ENCODE results near the gene C12orf76.
A peak's percentile ranks its signal among the peaks of the same experiment; 100 is the strongest.
"Not testable (repeated sequence)": the region's sequence is repeated elsewhere in the genome, so short reads cannot be mapped to it uniquely, and the experiment has no call there.

C12orf76 gene
- 8.8 to 15.1 (median 11.5) reads per million in 4 donors for total RNA-seq

DNA sequence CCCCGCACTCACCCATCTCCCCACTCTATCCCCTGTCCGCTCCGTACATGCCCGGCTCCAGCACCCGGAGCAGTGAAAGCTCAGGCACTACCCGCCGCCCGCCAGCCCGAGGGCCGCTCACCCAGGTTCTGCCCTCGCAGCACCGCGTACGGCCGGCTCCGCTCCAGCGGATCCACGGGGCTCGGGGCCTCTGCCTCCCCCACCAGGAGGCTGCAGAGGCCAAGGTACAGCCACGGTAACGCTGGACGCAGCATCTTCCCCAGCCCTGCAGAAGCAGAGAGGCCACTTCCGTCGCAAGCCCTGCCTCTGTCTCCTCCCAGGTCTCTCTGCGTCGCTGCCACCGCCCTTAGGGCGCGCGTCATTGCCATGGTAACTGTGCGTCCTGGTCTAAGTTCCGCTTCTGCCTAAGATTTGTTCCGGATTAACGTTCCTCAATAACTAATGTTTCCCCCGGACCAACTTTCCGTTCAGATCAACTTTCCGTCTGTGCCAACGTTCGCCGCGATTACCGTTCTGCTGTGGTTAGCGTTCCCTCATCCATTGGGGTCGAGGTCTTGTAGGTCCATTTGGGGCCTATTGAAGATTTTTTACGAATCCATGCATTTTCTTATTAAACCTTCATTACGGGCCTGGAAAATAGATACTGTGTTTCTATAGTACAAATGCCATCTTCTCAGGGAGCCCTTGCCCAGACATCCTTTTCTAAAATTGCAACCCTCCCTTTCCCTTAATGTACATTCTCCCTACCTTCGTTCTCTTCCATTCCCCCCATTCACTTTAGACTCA, at the start of gene C12orf76:
C12orf76 (minus strand) TSS at position 281 of the 786 bp plus-strand sequence; CDS start at position 254, 27 bp downstream.
- DNase-seq = peak; percentile 79 to 95 (median 87)

DNA sequence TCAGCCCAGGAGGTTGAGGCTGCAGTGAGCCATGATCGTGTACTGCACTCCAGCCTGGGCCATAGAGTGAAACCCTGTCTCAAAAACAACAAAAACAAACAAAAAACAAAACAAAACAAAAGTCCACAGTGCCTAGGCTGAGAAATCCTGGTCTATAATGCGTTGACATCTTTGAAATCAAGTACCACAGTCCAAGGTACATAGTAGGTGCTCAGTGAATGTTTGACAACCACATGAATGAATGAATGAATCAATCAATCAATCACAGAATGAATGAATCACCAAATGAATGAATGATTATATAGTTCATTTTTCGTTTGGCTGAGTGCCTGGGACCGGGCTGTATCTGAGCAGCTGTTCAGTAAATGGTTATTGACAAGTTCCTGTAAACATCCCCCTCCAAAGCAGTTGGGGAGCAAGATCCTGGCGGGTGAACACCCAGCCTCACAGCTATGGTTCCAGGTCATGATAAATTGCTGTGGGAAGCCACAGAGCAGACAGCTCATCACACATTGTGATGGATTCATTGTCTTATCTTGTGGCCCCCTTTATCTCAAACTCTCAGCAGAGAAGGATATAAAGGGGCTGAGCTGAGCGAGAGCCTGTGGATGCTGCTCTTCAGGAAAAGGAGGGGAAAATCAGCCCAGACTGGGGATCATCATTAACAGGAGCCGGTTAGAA, 45.4 kb upstream of the C12orf76 start:
- DNase-seq = no peak

DNA sequence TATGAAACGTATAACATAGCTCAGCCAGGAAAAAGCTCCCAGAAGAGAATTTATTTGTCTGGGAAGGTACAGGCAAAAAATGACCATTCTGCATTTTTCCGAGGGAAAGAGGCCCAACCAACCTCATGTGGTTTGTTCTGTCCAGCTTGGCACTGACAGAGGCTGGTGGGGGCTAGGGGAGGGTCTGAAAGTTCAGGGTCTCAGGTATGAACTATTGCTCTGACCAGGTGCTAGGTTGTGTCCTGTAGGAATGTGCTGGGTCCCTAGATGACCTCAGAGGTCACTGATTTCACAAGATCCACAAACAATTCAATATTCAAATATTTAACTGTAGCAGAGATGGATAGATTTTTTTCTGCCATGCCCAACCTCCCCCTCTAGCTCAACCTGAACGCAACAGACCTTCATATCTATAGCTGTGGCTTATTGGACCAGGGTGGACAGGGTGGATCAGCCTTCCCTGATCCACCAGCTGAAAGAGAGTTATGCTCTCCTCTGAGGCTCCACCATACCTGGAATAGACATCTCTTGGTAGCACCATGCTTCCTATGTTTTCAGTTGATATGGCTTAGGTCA, 42.9 kb upstream of the C12orf76 start:
- no peak for DNase-seq

GRCh38 chr12:110090266-110091135, 42.2 kb upstream of the C12orf76 start:
- DNase-seq = no peak

DNA sequence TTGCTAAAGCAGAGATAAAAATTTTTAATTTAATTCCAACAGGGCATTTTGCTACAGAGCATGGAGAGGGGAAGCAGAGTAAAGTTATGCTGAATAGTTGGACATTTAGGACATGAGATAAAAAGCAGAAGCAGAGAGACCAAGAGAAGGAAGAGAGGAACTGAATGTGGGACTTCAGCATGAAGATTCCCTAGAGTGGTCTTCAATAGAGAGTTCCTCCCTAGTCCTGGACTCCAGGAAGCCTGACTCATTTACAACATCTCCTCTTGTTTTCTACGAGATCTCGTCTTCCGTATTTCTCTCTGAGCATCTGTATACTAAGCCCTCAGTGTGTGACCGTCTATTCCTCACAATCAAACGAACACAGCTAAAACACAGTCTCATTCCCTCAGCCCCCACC, 40.6 kb upstream of the C12orf76 start:
- DNase-seq = no peak

DNA sequence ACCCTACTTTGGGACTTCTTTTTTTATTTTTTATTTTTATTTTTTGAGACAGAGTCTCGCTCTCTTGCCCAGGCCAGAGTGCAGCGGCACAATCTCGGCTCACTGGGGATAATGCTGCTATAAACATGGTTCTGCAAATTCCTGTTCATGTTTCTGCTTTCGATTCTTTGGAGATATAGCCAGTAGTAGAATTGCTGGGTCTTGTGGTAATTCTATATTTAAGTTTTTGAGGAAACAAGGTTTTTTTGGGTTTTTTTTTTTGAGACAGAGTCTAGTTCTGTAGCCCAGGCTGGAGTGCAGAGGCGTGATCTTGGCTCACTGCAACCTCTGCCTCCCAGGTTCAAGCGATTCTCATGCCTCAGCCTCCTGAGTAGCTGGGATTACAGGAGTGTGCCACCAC, 39.9 kb upstream of the C12orf76 start:
- not testable (repeated sequence) for DNase-seq

DNA sequence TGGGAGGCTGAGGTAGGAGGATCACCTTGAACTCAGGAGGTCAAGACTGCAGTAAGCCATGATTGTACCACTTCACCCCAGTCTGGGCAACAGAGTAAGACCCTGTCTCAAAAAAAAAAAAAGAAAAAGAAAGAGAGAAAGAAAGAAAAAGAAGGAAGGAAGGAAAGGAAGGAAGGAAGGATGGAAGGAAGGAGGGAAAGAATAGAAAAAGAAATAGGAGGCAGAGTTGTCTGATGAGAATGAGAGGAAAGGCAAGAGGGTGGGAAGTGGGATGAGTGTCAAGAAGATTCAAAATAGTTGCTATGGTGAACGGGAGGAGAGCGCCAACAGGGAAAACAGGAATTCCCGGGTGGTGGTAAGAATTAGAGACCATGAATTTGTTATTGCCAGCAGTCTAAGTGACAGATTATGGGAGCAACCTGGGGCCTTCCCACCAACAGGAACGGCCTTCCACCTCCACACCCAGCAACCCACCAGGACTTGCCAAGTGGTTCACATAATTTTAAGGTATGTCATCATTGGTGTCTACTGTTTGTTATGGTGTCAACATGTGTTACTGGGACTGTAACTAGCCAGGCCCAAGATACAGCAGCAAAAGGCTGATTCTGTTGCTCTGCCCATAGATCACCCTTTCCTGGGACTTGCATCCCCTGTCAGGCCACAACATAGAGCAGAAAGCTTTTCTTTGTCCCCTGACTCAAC, 36.1 kb upstream of the C12orf76 start:
- no peak for DNase-seq

DNA sequence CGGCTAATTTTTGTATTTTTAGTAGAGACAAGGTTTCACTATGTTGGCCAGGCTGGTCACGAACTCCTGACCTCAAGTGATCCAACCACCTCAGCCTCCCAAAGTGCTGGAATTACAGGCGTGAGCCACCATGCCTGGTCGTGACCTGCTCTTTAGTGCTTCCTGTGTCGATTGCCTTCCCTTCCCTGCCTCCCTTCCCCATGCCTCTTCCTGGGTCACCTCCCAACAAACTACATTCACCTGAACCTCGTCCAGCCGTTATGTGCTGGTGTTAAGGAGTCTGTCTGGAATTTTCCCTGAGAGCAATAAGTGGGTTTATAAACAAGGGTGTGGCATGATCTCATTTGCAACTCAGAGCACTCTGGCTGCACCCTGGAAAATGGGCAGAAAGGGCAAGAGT, 32.1 kb upstream of the C12orf76 start:
- no peak for DNase-seq

- peak; percentile 23 to 92 (median 58) for DNase-seq
These were observed 31.4 kb upstream of the C12orf76 start for GRCh38 chr12:110079477-110080400.

DNA sequence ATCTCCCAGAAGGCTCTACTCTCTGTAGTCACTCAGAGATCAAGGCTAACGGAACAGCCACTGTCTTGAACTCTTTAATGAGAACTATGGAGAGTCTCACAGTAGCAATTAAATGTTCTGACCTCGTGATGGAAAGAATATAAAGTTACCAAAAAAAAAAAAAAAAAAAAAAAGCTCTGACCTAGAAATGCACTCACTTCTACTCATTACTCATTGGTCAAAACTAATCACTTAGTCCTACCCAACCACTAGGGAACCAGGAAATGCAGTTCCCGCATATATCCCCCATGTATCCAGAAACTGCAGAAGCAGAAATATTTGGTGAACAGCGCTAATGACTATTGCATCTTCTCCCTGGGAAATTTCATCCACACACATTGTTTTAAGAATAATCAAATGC, 29.5 kb upstream of the C12orf76 start:
- no peak for DNase-seq

- no peak for DNase-seq
These were observed 27.6 kb upstream of the C12orf76 start for GRCh38 chr12:110075880-110076279.

DNA sequence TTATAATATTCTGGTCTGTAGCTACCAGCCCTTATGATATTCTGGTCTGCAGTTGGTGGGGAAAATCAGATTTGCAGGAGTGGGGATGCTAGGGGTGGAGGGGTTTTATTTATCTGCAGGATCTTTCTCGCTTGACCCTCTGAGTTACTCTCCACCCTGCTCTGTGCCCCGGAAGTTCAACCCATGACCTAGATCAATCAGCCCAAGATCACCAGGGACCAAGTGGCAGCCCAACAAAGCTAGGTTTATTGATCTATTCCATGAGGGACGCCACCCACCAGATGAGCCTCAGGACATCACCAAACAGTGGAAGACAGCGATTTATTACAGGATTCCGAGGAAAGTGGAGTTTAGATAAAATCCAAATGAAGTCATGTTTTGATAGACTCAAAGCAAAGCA, 25.8 kb upstream of the C12orf76 start:
- DNase-seq = no peak

GRCh38 chr12:110073049-110073831, 24.9 kb upstream of the C12orf76 start:
- DNase-seq = peak in 1 of 5 donors; percentile 49

- DNase-seq = not testable (repeated sequence)
These were observed 24.3 kb upstream of the C12orf76 start for GRCh38 chr12:110072636-110073035.

DNA sequence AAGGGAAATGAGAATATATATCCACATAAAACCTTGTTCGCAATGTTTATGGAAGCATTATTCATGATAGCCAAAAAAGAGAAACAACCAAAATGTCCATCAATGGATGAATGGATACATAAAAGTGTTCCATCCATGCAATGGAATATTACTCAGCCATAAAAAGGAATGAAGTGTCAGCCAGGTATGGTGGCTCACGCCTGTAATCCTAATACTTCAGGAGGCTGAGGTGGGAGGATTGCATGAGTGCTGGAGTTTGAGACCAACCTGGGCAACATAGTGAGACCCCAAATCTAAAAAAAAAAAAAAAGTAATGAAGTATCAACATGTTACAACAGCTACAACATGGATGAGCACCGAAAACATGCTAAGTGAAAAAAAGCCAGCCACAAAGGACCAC, 23.6 kb upstream of the C12orf76 start:
- no peak for DNase-seq

DNA sequence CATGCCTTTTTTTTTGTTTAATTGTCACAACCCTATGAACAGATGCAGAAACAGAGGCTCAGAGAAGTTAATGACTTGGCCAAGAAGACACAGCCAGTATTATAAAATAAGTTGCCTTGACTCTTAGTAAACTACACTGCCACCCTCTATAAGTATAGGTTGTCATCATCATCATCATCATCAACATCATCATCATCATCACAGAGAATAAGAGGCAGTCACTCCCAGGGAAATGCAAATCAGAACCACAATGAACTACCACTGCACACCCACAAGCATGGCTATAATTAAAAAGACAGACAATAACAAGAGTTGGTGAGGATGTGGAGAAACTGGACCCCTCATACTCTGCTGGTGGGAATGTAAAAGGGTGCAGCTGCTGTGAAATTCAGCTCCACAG, 23.2 kb upstream of the C12orf76 start:
- DNase-seq = no peak

DNA sequence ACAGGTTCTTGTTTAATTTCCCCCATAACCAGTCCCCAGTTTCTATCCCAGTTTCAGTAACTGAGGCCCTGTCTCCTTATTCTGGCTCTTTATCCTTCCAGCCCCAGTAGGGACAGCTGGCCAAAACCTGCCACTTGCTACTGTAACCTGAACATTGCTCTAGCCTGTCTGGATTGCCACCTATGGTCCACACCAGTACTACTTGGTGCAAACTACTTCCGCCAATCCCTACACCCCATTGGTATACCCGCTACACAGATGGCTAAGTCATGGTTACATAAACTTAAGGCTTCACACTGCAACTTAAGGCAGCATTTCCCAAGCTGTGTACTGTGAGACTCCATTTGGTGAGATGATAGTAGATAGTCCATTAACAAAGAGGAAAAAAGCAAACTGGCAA, 20.3 kb upstream of the C12orf76 start:
- no peak for DNase-seq

GRCh38 chr12:110068115-110068514, 19.8 kb upstream of the C12orf76 start:
- DNase-seq = not testable (repeated sequence)

- no peak for DNase-seq
These were observed 19.2 kb upstream of the C12orf76 start for GRCh38 chr12:110067531-110067930.

- no peak for DNase-seq
These were observed 17.2 kb upstream of the C12orf76 start for GRCh38 chr12:110065540-110065939.
